ENCODE data around the gene LYRM7.

DNA sequence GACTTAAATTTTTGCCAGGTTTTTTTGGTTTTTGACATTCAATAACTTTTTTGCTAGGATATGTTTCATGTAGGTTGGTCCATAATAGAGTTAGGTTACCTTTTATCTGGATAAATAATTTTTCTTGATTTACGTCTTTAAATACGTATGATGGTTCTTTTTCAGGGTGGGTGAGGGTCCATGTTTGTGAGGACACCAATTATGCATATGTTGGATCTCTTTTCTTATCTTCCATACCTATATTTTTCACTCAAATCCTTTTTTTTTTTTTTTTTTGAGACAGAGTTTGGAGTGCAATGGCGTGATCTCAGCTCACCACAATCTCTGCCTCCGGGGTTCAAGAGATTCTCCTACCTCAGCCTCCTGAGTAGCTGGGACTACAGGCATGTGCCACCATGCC is 75.8 kb downstream of the LYRM7 start:
- no peak for TF ChIP-seq CTCF (conservative IDR thresholded peaks at IDR 0.05; ENCODE audit: low read depth, low read length)
- TF ChIP-seq EZH2 (IDR thresholded peaks at IDR 0.05; ENCODE audit: borderline replicate concordance, low read depth, low read length, poor library complexity, severe bottlenecking) = no peak

Measured in A673 (cell line).